ENCODE data around the gene MFF.
"Not testable (repeated sequence)": the region's sequence is repeated elsewhere in the genome, so short reads cannot be mapped to it uniquely, and the experiment has no call there.

The MFF gene

DNA sequence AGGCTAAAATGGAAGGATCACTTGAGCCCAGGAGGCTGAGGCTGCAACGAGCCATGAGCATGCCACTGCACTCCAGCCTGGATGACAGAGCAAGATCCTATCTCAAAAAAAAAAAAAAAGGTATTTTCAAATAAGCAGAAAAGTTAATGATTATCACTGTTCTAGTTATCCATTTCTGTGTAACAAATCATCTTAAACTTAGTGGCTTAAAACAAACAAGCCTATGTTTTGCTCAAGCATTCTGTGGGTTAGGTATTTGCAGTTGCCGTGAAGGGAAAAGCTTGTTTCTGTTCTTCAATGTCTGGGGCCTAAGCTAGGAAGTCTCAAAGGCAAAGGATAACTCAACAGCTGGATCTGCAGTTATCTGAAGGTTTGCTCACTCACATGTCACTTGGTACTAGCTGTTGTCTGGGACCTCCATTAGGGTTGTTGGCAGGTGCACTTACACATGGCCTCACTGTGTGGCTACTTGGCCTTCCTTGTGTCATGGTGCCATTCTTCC lies 14.1 kb downstream of the MFF start:
- DNase-seq, result no peak

DNA sequence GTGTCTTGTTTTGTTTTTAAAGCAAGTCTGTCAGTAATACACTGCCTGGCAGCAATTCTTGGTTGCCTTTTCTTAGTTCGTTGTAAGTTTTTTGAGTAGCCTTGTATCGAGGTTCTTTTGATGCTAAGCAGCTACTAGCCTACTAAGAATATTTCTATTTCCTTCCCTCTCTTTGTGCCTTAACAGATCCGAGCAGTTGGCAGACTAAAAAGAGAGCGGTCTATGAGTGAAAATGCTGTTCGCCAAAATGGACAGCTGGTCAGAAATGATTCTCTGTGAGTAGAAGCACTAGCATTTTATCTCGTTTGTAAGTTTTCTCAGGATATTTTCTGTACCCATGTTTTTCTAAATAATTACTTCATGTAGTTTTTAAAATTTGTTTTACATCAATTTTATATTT lies 15.1 kb downstream of the MFF start:
- no peak for DNase-seq

DNA sequence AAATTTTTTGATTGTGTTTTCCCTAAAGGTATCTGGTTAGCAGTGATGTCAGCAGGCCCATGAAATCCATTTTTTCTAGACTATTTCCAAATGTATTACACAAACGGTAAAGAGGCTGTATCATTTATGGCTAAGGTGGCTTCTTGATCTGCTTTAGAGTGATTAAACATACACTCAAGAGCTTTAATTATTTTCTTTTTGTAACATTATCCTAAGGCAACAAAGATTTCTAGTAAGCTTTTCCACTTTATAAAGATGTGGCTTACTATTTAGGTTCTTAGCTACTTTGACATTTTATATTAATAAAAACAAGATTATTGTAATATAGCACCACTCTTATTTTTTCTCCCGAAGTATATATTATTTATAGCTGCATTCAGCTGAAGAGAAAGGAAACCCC lies 16.5 kb downstream of the MFF start:
- no peak for DNase-seq

DNA sequence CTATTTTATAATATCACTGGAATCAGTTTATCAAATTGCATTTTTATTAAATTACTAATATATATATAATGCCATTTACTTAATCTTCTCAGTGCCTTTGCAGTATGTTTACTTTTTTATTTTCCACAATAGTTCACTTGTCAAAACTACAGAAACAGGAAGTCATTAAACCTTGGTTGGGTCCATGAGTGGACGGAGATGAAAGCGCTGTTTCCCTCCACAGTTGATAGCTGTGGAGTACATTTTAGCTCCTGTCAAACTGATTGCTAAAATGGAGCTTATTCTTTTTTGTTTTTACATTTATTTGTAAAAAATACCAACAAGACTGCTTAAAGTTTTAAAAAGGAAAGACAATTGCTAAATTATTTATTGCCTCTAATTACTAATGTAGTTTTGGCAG lies 19.2 kb downstream of the MFF start:
- DNase-seq, result no peak

DNA sequence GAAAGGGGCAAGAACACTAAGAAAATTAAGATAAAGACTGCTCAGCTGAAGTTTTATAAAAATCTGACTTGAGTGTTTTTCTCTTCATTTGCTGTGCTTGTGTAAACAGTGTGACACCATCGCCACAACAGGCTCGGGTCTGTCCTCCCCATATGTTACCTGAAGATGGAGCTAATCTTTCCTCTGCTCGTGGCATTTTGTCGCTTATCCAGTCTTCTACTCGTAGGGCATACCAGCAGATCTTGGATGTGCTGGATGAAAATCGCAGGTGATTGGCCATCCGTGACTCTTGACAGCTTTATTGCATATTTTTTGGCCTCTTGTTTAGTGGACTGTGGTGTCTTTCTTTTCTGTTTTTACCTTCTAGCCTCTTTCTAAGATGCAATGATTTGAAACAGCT lies 22.1 kb downstream of the MFF start:
- DNase-seq, result no peak

DNA sequence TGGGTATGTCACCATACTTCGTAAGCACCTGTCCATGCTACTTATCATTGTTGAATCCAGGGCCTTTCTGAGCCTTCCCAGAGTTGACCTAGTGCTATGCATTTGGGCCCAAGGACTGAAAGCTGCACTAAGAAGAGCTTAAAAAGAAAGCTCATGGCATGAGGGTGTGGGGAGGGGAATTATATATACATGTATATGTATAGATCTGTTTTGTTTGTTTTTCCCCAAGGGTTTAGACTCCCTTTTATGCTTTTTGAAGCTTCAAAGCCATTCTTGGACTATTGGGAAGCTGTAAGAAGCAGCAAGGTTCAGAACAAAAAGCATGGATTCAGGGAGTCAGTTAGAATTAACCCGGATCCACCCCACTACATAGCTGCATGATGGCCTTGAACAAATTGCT lies 23.3 kb downstream of the MFF start:
- no peak for DNase-seq

DNA sequence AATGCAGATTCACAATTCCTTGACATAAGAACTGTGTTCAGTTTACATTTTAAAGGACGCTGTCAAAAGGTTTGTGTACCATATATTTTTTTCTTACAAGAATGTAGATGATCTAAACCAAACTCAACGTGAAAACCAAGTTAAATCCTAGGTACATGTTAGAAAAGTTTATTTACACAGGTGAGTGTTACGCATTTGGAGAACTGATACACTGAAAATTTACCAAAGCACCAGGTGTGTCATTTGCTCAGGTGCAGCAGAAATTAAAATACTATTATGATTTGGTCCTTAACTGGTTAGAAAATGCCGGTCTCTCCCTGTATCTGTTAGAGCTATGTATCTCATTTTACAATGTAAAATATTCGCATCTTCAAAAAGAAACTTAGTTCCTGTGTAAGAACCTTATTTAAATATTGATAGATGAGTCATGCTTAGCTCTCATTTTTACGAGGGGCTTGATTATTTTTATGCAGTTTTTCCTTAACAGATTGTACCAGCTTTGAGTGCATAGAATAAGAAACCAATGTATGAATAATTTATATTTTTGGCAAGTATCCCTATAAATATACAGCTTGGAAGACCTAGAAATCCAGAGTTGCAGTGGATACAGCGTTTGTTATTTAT lies 25.1 kb downstream of the MFF start:
- no peak for DNase-seq

DNA sequence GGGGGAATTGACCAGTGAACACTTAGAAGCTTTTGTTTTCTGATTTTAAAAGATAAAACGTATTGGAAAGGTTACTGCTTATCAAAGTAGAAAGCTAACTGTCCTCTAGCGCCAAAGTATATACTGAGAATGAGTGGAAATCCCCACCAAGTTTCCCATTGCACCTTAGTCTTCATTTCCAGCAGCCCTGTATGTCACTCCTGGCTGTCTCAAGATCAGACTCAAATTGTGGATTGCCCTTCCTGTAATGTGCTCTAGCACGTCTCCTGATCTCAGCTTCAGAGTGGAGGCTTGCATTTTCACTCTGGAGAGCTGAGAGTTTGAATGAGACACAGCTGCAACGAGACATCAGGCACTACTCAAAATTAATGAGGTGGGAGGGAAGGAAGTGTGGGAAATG lies 26.6 kb downstream of the MFF start:
- DNase-seq, result peak; percentile 10

DNA sequence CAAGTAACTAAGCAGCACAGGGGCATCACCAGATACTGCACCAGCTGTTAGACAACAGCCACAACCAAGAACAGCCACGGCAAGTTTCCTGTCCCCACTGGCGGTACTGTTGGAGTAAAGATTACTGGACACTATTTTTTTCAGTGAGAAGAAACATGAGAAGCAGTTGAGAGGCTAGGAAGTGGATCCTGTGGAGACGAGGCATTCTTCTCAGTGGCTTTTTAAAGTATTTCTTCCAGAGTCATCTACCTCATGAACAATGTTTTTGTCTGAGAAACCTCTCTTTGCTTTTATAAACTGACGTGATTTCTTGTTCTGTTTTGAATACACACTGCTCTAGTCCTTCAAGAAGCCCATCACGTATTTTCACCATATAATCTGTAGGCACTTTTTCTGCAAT lies 35.3 kb downstream of the MFF start:
- DNase-seq, result no peak

DNA sequence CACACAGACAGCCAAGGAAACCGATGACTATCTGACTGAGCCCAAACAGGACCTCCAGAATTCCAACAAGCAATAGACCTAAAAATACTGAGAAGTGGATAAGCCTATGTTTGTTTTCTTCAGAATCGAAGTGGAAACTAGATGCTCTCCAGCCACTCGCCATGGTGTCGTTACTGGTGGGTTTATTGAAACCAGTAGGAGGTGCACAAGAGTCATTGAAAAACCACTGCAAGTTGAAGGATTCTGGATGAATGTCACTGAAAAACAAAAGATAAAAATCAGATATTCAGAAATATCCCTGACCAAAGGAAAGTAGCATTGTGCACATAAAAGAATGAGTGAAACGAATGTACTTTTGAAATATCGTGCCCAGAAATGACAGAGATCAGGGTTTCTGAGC lies 38.7 kb downstream of the MFF start:
- DNase-seq, result peak; percentile 17

DNA sequence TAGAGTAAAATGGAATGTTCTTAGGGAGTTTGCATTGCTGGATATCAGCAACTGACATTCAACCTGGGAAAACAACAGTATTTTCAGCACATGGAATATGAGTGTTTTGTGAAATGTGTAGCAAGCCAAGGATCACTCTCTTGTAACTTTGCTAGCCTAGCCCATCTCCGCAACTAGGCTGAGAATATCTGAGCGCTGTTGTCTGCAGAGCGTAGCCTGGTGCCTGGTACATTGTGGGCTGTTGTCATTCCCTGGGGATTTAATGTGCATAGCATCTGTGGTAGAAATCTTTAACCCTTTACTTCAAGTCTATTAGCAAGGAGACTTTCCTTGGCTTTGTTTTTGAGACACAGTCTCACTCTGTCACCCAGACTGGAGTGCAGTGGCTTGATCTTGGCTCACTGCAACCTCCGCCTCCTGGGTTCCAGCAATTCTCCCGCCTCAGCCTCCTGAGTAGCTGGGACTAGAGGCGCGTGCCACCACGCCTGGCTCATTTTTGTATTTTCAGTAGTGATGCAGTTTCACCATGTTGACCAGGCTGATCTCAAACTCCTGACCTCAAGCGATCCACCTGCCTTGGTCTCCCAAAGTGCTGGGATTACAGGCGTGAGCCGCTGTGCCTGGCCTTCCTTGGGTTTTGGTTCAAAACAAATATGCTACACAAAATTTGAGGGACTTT lies 39.7 kb downstream of the MFF start:
- DNase-seq, result not testable (repeated sequence)

DNA sequence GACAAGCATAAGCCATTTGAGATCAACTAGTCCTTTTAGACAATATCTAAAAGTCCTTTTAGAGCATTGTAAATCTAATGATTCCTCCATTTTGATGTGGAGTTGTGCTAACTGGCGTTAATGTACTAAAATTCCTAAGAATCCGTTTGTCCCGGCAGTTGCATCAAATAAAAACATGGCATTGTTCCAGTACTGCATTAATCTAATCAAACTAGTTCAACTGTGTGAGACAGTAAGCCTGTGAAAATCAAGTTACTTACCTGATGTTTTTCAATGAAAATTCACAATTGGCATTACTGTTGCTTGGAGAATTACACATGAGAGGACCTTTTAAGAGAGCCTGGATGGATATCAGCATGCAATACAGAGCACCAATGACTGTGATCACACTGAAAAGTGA lies 40.8 kb downstream of the MFF start:
- no peak for DNase-seq

DNA sequence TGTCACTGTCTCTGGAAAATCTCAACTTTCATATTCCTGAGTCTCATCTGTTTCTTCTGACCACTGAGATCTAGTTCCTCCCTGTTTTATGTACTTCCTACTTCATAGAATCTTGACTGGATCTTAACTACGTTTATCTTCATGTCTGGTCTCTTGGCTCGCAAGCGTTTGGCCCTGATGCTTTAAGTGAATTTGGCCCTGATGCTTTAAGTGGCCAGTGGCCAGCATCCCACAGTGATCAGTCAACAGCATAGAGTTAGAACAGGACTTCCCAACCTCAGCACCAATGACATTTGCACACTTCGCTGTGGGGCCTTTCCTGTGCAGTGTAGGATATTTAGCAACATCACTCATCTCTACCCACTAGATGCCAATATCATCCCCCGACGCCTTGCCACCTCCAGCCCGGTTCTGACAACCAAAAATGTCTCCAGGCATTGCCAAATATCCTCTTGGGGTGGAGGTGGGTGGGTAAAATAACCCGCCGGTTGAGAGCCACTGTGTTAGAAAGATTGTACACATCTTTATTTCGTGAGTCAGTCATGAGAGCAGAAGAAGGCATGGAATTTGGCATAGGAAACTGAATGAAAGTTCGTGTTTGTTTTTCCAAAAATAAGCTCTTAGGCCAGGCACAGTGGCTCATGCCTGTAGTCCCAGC lies 41.8 kb downstream of the MFF start:
- DNase-seq, result no peak

DNA sequence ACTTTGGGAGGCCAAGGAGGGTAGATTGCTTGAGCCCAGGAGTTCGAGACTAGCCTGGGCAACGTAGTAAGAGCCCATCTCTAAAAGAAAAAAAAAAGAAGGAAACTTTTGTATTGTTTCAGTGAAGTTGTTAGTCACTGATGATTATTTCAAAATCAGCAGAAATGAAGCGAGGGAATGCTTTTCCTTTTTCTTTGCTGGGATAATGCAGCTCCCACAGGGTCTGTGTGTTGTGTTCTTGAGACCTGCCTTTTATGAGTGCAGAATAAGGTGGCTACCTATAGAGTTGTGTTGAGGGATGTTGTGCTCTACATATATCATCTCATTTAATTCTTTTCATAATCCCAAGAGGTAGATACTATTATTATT lies 42.4 kb downstream of the MFF start:
- DNase-seq, result no peak

DNA sequence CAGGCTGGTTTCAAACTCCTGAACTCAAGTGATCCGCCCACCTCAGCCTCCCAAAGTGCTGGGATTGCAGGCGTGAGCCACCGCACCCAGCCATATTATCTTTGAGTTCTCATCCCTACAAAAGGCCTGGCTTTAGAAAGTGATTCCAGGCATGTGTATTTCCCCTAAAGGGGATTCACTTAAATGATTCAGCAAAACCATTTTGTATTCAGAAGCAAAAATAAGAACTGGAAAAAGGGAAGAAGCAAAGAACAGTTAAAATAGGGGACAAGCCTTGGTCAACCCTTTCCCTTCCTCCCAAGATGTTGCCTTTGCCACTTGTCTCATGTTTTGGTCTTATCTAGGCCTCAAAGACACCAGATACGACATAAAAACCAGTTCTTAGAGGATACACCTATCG lies 43.5 kb downstream of the MFF start:
- DNase-seq, result no peak

DNA sequence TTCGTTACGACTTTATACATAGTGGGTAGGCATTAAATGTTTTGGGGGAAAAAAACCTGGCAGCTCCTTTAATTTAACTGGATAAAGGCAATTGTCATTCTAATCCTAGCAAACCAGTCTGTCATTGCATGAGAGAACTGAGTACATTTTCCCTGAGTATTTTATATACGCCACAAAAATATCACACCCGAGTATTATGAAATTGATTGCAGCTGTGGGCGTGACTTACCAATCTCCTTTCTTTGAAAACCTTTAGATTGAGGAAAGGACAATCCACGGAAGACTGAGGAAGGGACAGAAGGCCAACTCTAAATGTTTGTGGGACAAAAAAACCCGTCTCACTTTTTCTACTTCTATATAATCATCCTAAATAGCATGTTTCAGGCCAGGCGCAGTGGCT lies 45.0 kb downstream of the MFF start:
- DNase-seq, result no peak

DNA sequence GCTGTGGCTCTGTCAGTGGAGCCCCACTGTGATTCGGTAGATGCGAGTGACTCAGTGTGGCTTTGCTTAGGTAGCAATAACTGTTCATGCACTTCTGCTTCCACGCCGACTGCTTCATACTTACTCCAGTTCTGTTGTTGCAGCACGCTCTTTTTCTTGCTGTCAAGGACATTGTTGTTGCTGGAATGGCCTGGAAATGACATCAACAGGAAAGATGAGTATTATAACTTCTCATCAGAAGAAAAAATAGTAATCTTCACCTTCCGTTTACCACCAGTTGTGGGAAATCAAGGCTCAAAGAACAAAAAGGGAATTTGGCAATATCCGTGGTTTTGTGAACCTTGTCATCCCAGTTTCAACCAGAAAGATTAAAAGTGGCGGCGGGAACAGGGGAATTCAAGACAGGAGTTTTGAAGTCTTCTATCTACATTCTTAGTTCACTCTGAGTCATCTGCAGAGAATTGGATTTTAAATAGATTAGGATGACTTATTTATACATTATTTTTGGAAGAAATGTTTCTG lies 45.8 kb downstream of the MFF start:
- DNase-seq, result peak; percentile 17

DNA sequence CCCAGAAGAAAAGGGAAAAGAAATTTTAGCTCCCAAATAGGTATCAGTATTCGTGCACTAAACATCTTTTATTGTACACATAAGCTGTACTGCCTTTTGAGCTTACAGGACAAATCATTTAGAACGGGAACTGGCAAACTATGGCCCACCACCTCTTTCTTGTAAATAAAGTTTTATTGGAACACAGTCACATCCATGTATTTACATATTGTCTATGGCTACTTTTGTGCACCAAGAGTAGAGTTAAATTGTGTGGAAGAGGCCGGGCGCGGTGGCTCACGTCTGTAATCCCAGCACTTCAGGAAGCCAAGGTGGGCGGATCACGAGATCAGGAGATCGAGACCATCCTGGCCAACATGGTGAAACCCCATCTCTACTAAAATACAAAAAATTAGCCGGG lies 48.3 kb downstream of the MFF start:
- DNase-seq, result no peak

DNA sequence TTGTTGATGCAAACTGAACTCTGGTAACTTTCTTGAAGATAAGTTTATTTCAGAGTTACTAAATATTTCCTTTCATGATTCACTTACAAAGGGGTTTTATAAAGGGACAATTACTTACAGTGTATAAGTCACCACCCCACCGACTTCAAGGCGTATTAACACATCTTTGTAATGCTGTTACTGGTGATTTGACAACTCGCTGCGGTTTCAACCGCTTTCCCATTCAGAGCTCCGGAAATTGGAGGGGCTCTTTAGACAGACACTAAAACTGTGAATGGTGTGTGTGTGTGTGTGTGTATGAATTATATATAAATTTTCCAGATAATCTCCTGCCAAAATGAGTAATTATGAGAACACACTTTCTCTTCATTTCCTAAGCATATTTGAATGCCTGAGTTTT lies 49.1 kb downstream of the MFF start:
- peak; percentile 76 for DNase-seq

DNA sequence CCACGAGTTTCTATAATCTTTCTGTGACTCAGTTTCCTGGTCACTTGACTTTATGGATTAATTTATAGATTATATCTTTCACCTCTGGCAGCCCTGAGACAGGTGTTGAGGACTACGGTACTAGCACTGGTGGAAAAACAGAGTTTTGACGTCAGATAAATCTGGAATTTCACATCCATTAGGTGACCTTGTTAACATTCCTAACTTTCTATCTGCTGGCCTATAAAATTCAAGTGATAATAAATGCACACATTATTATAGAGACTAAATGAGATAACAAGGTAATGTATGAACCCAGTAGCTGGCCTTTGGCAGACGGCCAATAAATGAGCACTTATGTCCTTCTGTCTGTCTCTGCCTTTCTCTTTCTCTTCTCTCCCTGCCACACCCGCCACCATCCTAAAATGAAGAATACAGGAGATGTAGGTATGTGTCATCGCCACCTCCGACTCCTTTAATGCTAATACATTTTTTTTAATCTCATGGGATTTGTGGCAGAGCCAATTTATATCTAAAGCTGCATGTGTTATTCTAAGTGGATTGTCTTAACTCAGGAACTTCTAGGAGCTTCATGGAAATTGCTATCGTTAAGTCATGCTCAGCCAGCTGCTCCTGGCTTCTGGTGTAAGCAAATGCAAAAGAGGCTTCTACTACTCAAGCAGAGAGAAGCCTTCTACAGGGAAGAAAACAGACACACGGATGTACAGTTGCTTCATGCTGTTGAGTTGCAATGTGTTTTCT lies 51.8 kb downstream of the MFF start:
- DNase-seq, result no peak

DNA sequence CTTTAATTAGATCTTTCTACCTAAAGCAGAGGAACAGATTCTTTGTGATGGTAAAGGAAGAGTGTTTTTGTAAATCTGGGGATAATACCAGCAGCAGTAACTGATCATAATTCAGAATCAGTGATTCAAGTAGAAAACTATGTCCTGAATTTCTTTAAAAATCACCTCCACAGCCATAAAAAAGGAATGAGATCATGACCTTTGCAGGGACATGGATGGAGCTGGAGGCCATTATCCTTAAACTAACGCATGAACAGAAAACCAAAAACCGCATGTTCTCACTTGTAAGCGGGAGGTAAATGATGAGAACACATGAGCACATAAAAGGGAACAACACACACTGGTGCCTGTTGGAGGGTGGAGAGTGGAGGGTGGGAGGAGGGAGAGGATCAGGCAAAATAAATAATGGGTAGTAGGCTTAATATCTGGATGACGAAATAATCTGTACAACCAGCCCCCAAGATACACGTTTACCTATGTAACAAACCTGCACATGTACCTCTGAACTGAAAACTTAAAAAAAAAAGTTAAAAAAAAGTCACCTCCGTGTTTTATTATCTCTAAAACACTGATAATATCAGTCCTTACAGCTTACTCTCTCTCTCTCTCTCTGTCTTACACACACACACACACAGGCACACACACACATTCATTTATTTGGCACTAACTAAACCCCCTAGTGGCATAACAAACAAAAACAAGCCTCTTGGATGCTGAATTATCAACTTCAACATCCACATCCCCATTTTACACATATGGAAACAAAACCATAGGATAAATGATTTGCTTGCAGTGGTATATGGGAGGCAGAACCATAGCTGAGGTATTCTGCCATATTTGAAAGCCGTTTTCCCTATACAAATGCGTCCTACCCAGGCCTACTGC lies 52.7 kb downstream of the MFF start:
- no peak for DNase-seq

DNA sequence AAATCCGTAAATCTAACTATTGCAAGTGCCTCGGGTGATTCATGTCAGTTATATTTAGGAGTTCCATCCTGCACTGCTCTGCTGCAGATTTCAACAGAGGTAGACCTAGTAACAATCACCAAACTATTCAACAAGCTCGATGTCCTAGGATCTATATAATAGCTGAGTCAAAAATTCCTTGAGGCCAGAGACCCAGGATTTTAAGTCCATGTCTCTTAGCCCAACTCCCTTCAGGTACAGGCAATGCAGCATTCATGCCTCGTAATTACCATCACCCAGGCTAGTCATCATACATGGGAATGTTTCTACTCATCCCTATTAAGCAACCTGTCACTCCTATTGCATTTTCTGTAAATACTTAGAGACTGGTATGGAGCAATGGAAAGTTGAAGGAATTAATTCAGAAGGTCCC lies 53.3 kb downstream of the MFF start:
- DNase-seq, result no peak

DNA sequence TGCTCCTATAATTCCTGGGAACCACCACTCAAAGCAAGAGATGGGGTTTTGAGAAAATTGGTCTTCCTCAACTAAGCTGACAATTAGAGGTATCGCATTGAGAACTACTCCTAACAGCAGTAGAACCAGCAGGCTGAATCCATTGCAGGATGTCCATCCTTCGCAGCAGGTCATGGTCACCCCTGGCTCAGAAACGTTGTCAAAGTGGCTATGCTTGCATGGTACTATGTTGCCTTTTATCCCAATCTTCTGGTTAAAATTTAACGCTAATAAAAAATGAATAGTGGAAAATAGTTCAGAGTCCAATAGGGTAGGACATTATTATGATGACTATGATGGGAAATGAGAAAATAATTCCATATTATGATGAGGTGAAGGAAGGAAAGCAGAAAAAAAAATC lies 54.0 kb downstream of the MFF start, which contains the start of gene TM4SF20:
Gene TM4SF20 (minus strand): TSS at position 212 of the 400 bp plus-strand sequence. CDS start 38 bp downstream, at position 174.
- no peak for DNase-seq

Measured in activated CD4-positive, alpha-beta T cell treated with anti-CD3 and anti-CD28 coated beads, Interleukin-2, Interleukin-6, amounts not matched to agents 100 ng/mL and 50 ng/mL, durations not matched to agents 16 hours and 8 hours (primary cell).